ENCODE results near the gene HACD4.

GRCh38 chr9:21029661-21030060, 1.8 kb downstream of the HACD4 start:
- TF ChIP-seq CTCF (conservative IDR thresholded peaks at IDR 0.05; ENCODE audit: low read depth in 2 of 2) = no peak
- TF ChIP-seq POLR2AphosphoS5 (IDR thresholded peaks at IDR 0.05; ENCODE audit: low read depth) = no peak
- TF ChIP-seq EZH2 (IDR thresholded peaks at IDR 0.05; ENCODE audit: low read depth, unreplicated experiment) = no peak
- TF ChIP-seq NANOG (IDR thresholded peaks at IDR 0.05; ENCODE audit: borderline replicate concordance) = no peak
- no peak for TF ChIP-seq CREB1 (CRISPR knock-in tag; IDR thresholded peaks at IDR 0.05; ENCODE audit: low read depth)
- no peak for TF ChIP-seq REST (IDR thresholded peaks at IDR 0.05; ENCODE audit: unreplicated experiment)
- no peak for TF ChIP-seq ZNF114 (CRISPR knock-in tag; IDR thresholded peaks at IDR 0.05)
- TF ChIP-seq EZH2phosphoT487 (IDR thresholded peaks at IDR 0.05; ENCODE audit: unreplicated experiment) = no peak
- TF ChIP-seq ZNF331 (CRISPR knock-in tag; IDR thresholded peaks at IDR 0.05; ENCODE audit: low read depth) = no peak
- no peak for TF ChIP-seq JUNB (IDR thresholded peaks at IDR 0.05; ENCODE audit: unreplicated experiment)
- no peak for TF ChIP-seq STAT1 (IDR thresholded peaks at IDR 0.05; ENCODE audit: unreplicated experiment)

Measured in GM23338 (cell line).